K562 (cell line): ENCODE results near the gene MYLIP. TPM values are rescaled to one million over a fixed set of nuclear protein-coding genes. Genes with fewer than 3 reads are reported as not detected.

Source experiments
- CAMTA2 ChIP-seq: fragments of 250-450 bp; sonication (Bioruptor Pico); conservative IDR thresholded peaks from 2 replicates; pipeline ENCODE4 v1.5.1; 2022
- MAZ ChIP-seq, 2 experiments: fragments of 450-650 bp in 1 of 2; sonication (generic) in 1 of 2; formaldehyde crosslinking; IDR thresholded peaks in 1 of 2; conservative IDR thresholded peaks in 1 of 2; 2 replicates each; pipeline versions ENCODE4 v1.4.0 to v1.5.0; 2020; ENCODE audit warnings: mild to moderate bottlenecking in 1 of 2, missing genetic modification reagents in 1 of 2
- POLR2H ChIP-seq: IDR thresholded peaks from 2 replicates; pipeline ENCODE4 v1.6.1; 2016; ENCODE audit warnings: missing genetic modification characterization, low read depth, mild to moderate bottlenecking, control low read depth, missing compliant biosample characterization, moderate library complexity
- PPARD ChIP-seq: fragments of 250-450 bp; sonication (Bioruptor Pico); IDR thresholded peaks from 2 replicates; pipeline ENCODE4 v1.8.0; 2022; ENCODE audit warnings: inconsistent platforms, mild to moderate bottlenecking, moderate library complexity
- TCF7 ChIP-seq: sonication (generic); IDR thresholded peaks from 2 replicates; pipeline ENCODE4 v1.6.1; 2016; ENCODE audit warnings: antibody characterized with exemption, borderline replicate concordance
- ZNF263 ChIP-seq: sonication (generic); formaldehyde crosslinking; IDR thresholded peaks from 2 replicates; pipeline ENCODE4 v1.8.0; 2022; ENCODE audit warnings: mild to moderate bottlenecking, missing genetic modification reagents, borderline replicate concordance
- ZNF408 ChIP-seq: fragments of 250-450 bp; sonication (Bioruptor Pico); IDR thresholded peaks from 2 replicates; pipeline ENCODE4 v1.4.0; 2020; ENCODE audit warnings: low read depth, mild to moderate bottlenecking, moderate library complexity
- ZNF707 ChIP-seq: fragments of 250-450 bp; sonication (Bioruptor Pico); conservative IDR thresholded peaks from 2 replicates; pipeline ENCODE4 v1.8.0; 2022; ENCODE audit warnings: inconsistent platforms, mild to moderate bottlenecking, moderate library complexity
- polyA plus RNA-seq, 8 experiments: library from polyadenylated mRNA; depleted of rRNA in 4 of 8; stranded (reverse) in 5 of 8; unstranded in 3 of 8; fragments of >200 nt; fragmentation: Nextera tagmentation in 2 of 8; fragmentation: Illumina TruSeq in 1 of 8; extraction: Ambion mirVana in 2 of 8; extraction: Trizol in 1 of 8; gene quantifications; 2 replicates each; pipeline versions ENCODE4 v1.2.1 to v1.2.3, GENCODE V29; 2011 to 2014; ENCODE audit warnings: inconsistent platforms in 1 of 8, missing spikeins in 1 of 8
- total RNA-seq, 7 experiments: library from RNA; depleted of rRNA in 6 of 7; stranded (reverse); fragments of >200 nt in 6 of 7; fragmentation: Illumina TruSeq in 2 of 7; extraction: Trizol in 2 of 7; gene quantifications; 2 replicates each; pipeline versions ENCODE4 v1.2.1 to v1.2.3, GENCODE V29; 2011 to 2021; ENCODE audit warnings: low replicate concordance in 1 of 7
- TF ChIP-seq, protein P1 (sequence below): fragments of 200-600 bp; sonication (generic); IDR thresholded peaks from one replicate; pipeline ENCODE4 v1.6.1; 2012; ENCODE audit warnings: mild to moderate bottlenecking, low read depth, low read length, inconsistent platforms
- TF ChIP-seq, protein P2 (sequence below): sonication (generic); formaldehyde crosslinking; IDR thresholded peaks from 2 replicates; pipeline ENCODE4 v1.8.0; 2022; ENCODE audit warnings: mild to moderate bottlenecking, low read depth, missing genetic modification reagents
- TF ChIP-seq, protein P3 (sequence below): fragments of 200-400 bp; formaldehyde crosslinking; IDR thresholded peaks from 2 replicates; pipeline ENCODE4 v1.6.1; 2017; ENCODE audit warnings: mild to moderate bottlenecking, low read depth, low read length, moderate library complexity

Gene MYLIP
- total and polyA plus RNA-seq, 9 of the 15 experiments (the other 6 are each of a cell fraction or from before 2014, with no cell fraction given), result 10.8 to 43.5 (median 31.5) TPM

DNA sequence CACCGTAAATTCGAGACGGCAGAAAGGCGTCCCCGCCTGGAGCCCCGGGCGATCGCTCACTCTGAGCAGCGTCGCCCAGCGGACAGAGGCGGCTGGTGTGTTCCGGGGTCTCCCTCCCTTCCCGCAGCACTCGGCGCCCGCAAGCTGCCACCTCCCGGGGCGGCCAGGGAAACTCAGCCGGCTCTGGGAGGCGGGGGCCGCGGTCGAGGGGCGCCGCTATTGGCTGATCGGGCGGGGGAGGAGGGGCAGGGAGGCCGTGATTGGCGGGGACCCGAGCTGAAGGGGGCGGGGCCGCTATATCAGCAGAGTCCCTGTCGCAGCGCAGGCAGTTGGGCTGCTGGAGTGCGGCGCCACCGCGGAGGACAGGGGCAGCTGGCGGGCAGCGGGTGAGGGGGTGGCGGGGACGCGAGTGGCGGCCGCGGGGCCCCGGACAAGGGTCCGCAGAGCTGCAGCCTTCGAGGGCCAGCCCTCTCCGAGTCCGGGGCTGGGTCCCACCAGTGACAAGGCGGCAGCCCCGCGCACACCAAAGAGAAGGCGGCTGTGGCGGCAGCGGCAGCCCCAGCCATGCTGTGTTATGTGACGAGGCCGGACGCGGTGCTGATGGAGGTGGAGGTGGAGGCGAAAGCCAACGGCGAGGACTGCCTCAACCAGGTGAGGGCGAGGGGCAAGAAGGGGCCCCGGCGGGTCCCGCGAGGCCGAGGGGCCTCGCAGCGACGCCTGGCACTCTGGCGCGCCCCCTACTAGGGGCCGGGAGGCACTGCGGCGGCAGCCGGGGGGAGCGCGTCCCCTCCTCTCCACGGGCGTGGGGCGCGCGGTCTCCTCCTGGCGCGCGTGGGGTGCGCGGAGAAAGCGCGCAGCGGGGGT is at the start of gene MYLIP (continued):
- TF ChIP-seq, protein P1, sequence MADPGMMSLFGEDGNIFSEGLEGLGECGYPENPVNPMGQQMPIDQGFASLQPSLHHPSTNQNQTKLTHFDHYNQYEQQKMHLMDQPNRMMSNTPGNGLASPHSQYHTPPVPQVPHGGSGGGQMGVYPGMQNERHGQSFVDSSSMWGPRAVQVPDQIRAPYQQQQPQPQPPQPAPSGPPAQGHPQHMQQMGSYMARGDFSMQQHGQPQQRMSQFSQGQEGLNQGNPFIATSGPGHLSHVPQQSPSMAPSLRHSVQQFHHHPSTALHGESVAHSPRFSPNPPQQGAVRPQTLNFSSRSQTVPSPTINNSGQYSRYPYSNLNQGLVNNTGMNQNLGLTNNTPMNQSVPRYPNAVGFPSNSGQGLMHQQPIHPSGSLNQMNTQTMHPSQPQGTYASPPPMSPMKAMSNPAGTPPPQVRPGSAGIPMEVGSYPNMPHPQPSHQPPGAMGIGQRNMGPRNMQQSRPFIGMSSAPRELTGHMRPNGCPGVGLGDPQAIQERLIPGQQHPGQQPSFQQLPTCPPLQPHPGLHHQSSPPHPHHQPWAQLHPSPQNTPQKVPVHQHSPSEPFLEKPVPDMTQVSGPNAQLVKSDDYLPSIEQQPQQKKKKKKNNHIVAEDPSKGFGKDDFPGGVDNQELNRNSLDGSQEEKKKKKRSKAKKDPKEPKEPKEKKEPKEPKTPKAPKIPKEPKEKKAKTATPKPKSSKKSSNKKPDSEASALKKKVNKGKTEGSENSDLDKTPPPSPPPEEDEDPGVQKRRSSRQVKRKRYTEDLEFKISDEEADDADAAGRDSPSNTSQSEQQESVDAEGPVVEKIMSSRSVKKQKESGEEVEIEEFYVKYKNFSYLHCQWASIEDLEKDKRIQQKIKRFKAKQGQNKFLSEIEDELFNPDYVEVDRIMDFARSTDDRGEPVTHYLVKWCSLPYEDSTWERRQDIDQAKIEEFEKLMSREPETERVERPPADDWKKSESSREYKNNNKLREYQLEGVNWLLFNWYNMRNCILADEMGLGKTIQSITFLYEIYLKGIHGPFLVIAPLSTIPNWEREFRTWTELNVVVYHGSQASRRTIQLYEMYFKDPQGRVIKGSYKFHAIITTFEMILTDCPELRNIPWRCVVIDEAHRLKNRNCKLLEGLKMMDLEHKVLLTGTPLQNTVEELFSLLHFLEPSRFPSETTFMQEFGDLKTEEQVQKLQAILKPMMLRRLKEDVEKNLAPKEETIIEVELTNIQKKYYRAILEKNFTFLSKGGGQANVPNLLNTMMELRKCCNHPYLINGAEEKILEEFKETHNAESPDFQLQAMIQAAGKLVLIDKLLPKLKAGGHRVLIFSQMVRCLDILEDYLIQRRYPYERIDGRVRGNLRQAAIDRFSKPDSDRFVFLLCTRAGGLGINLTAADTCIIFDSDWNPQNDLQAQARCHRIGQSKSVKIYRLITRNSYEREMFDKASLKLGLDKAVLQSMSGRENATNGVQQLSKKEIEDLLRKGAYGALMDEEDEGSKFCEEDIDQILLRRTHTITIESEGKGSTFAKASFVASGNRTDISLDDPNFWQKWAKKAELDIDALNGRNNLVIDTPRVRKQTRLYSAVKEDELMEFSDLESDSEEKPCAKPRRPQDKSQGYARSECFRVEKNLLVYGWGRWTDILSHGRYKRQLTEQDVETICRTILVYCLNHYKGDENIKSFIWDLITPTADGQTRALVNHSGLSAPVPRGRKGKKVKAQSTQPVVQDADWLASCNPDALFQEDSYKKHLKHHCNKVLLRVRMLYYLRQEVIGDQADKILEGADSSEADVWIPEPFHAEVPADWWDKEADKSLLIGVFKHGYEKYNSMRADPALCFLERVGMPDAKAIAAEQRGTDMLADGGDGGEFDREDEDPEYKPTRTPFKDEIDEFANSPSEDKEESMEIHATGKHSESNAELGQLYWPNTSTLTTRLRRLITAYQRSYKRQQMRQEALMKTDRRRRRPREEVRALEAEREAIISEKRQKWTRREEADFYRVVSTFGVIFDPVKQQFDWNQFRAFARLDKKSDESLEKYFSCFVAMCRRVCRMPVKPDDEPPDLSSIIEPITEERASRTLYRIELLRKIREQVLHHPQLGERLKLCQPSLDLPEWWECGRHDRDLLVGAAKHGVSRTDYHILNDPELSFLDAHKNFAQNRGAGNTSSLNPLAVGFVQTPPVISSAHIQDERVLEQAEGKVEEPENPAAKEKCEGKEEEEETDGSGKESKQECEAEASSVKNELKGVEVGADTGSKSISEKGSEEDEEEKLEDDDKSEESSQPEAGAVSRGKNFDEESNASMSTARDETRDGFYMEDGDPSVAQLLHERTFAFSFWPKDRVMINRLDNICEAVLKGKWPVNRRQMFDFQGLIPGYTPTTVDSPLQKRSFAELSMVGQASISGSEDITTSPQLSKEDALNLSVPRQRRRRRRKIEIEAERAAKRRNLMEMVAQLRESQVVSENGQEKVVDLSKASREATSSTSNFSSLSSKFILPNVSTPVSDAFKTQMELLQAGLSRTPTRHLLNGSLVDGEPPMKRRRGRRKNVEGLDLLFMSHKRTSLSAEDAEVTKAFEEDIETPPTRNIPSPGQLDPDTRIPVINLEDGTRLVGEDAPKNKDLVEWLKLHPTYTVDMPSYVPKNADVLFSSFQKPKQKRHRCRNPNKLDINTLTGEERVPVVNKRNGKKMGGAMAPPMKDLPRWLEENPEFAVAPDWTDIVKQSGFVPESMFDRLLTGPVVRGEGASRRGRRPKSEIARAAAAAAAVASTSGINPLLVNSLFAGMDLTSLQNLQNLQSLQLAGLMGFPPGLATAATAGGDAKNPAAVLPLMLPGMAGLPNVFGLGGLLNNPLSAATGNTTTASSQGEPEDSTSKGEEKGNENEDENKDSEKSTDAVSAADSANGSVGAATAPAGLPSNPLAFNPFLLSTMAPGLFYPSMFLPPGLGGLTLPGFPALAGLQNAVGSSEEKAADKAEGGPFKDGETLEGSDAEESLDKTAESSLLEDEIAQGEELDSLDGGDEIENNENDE, result no peak
- TF ChIP-seq ZNF707 (no peak), ZNF408 (CRISPR knock-in tag) (no peak), PPARD (CRISPR knock-in tag) (no peak), TCF7 (no peak; the same call in 1 of the 2 replicates), POLR2H (tag) (peak; percentile 98), MAZ (CRISPR knock-in tag; conservative IDR thresholded peaks at IDR 0.05 in 1 of 2, IDR thresholded peaks at IDR 0.05 in 1 of 2) (peak; percentile 93 to 99), ZNF263 (CRISPR knock-in tag) (peak; percentile 75), CAMTA2 (CRISPR knock-in tag) (peak; percentile 75; the same call in 1 of the 2 replicates)
- TF ChIP-seq, protein P2, sequence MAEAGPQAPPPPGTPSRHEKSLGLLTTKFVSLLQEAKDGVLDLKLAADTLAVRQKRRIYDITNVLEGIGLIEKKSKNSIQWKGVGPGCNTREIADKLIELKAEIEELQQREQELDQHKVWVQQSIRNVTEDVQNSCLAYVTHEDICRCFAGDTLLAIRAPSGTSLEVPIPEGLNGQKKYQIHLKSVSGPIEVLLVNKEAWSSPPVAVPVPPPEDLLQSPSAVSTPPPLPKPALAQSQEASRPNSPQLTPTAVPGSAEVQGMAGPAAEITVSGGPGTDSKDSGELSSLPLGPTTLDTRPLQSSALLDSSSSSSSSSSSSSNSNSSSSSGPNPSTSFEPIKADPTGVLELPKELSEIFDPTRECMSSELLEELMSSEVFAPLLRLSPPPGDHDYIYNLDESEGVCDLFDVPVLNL (CRISPR knock-in tag), result peak; percentile 75; the same call in 1 of the 2 replicates
- TF ChIP-seq, protein P3, sequence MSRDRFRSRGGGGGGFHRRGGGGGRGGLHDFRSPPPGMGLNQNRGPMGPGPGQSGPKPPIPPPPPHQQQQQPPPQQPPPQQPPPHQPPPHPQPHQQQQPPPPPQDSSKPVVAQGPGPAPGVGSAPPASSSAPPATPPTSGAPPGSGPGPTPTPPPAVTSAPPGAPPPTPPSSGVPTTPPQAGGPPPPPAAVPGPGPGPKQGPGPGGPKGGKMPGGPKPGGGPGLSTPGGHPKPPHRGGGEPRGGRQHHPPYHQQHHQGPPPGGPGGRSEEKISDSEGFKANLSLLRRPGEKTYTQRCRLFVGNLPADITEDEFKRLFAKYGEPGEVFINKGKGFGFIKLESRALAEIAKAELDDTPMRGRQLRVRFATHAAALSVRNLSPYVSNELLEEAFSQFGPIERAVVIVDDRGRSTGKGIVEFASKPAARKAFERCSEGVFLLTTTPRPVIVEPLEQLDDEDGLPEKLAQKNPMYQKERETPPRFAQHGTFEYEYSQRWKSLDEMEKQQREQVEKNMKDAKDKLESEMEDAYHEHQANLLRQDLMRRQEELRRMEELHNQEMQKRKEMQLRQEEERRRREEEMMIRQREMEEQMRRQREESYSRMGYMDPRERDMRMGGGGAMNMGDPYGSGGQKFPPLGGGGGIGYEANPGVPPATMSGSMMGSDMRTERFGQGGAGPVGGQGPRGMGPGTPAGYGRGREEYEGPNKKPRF, result no peak
